Mammary epithelial cell (primary cell): ENCODE data around the gene HELZ2.

ENCODE experiments used
- EZH2 ChIP-seq: IDR thresholded peaks from 2 replicates; pipeline ENCODE4 v1.6.1; 2012; ENCODE audit warnings: low read length, inconsistent platforms, borderline replicate concordance
- TF ChIP-seq, protein P1 (sequence below), 2 donors: IDR thresholded peaks in 1 of 2; conservative IDR thresholded peaks in 1 of 2; 2 replicates each; pipeline ENCODE4 v1.5.1; 2011 to 2012; ENCODE audit warnings: inconsistent platforms in 2 of 2, low read length in 2 of 2, mild to moderate bottlenecking in 2 of 2, control low read depth in 1 of 2, low read depth in 1 of 2; ENCODE audit not compliant: insufficient read depth in 1 of 2; ENCODE audit errors: extremely low read depth in 1 of 2

DNA sequence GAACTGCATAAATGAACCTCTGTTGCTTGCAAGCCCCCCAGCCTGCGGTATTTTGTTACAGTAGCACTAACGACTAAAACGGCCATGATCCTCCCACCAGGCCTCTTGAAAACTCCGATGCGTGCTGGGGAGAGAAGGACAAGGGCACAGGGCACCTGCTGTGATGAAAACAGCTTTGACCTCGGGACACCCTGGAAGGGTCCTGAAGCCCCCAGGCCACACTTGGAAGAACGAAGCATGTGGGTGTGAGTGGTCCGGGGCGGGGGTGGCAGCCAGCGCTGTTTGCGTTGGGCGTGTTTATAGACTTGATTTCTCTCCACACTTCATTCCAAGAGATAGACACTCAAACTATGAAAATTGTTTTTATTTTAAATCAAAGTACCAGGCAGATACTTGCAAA, 13.2 kb upstream of the HELZ2 start:
- TF ChIP-seq, protein P1, sequence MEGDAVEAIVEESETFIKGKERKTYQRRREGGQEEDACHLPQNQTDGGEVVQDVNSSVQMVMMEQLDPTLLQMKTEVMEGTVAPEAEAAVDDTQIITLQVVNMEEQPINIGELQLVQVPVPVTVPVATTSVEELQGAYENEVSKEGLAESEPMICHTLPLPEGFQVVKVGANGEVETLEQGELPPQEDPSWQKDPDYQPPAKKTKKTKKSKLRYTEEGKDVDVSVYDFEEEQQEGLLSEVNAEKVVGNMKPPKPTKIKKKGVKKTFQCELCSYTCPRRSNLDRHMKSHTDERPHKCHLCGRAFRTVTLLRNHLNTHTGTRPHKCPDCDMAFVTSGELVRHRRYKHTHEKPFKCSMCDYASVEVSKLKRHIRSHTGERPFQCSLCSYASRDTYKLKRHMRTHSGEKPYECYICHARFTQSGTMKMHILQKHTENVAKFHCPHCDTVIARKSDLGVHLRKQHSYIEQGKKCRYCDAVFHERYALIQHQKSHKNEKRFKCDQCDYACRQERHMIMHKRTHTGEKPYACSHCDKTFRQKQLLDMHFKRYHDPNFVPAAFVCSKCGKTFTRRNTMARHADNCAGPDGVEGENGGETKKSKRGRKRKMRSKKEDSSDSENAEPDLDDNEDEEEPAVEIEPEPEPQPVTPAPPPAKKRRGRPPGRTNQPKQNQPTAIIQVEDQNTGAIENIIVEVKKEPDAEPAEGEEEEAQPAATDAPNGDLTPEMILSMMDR (conservative IDR thresholded peaks at IDR 0.05 in 1 of 2, IDR thresholded peaks at IDR 0.05 in 1 of 2; ENCODE audit: extremely low read depth in 1 of 2, insufficient read depth in 1 of 2, low read depth in 1 of 2, low read length in 2 of 2): no peak
- TF ChIP-seq EZH2: no peak
